IPS-15b (cell line): Measurements from ENCODE around the gene AMBRA1.

Source experiments
- H3K27me3 ChIP-seq: one replicate; pipeline ENCODE4 v1.6.1; 2013; ENCODE audit warnings: low read length; ENCODE audit not compliant: control insufficient read depth, insufficient read depth
- H3K36me3 ChIP-seq: one replicate; pipeline ENCODE4 v1.6.1; 2013; ENCODE audit warnings: low read length; ENCODE audit not compliant: control insufficient read depth, insufficient read depth
- H3K4me1 ChIP-seq: one replicate; pipeline ENCODE4 v1.6.1; 2013; ENCODE audit warnings: mild to moderate bottlenecking, low read length; ENCODE audit not compliant: control insufficient read depth, insufficient read depth
- H3K4me3 ChIP-seq: one replicate; pipeline ENCODE4 v1.5.1; 2013; ENCODE audit warnings: low read depth, low read length
- H3K9ac ChIP-seq: one replicate; pipeline ENCODE4 v1.6.1; 2013; ENCODE audit warnings: low read depth, mild to moderate bottlenecking, low read length
- H3K9me3 ChIP-seq: one replicate; pipeline ENCODE4 v1.6.1; 2013; ENCODE audit warnings: mild to moderate bottlenecking, low read length; ENCODE audit not compliant: control insufficient read depth, insufficient read depth

Gene AMBRA1

GRCh38 chr11:46367244-46367915 lies 226.4 kb downstream of the AMBRA1 start:
- H3K4me3 ChIP-seq: no peak overlapping the region
- no peaks in the 10 kb centered on the region for H3K9me3 ChIP-seq
- peaks cover 5% of the 10 kb centered on the region for H3K4me1 ChIP-seq
- no peak overlapping the region for H3K9ac ChIP-seq
- H3K36me3 ChIP-seq: peaks cover 41% of the 10 kb centered on the region
- no peaks in the 10 kb centered on the region for H3K27me3 ChIP-seq

DNA sequence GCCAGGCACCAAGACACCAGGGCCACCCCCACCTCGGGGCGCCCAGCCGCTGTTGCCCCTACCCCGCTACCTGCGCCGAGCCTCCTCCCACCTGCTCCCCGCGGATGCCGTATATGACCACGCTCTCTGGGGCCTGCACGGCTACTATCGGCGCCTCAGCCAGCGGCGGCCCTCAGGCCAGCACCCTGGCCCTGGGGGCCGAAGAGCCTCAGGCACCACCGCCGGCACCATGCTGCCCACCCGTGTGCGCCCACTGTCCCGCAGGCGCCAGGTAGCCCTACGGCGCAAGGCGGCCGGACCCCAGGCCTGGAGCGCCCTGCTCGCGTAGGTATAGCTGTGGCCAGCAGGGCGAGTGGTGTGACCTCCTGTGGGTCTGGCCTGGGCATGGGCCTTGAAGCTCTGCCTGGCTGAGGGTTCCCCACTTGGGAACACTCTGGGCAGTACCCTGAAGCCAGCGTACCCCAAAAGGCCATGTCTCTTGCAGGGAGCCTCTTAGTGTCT lies 227.1 kb downstream of the AMBRA1 start:
- Histone ChIP-seq H3K4me1 (peaks cover 5% of the 10 kb centered on the region), H3K9ac (no peak overlapping the region)

GRCh38 chr11:46366260-46366659 lies 227.6 kb downstream of the AMBRA1 start:
- Histone ChIP-seq H3K9ac (no peak overlapping the region), H3K9me3 (no peaks in the 10 kb centered on the region), H3K27me3 (no peaks in the 10 kb centered on the region), H3K36me3 (peaks cover 35% of the 10 kb centered on the region), H3K4me3 (no peak overlapping the region), H3K4me1 (peaks cover 7% of the 10 kb centered on the region)

More for the DNA sequence above, 227.1 kb downstream of the AMBRA1 start:
- H3K36me3 ChIP-seq: peaks cover 39% of the 10 kb centered on the region
- no peaks in the 10 kb centered on the region for H3K9me3 ChIP-seq
- H3K27me3 ChIP-seq: no peaks in the 10 kb centered on the region
- H3K4me3 ChIP-seq: no peak overlapping the region

- Histone ChIP-seq H3K9me3 (no peaks in the 10 kb centered on the region), H3K4me3 (no peak overlapping the region), H3K27me3 (no peaks in the 10 kb centered on the region), H3K9ac (no peak overlapping the region), H3K36me3 (peaks cover 24% of the 10 kb centered on the region), H3K4me1 (peaks cover 7% of the 10 kb centered on the region)
Measured at GRCh38 chr11:46364791-46365190, 229.0 kb downstream of the AMBRA1 start.

DNA sequence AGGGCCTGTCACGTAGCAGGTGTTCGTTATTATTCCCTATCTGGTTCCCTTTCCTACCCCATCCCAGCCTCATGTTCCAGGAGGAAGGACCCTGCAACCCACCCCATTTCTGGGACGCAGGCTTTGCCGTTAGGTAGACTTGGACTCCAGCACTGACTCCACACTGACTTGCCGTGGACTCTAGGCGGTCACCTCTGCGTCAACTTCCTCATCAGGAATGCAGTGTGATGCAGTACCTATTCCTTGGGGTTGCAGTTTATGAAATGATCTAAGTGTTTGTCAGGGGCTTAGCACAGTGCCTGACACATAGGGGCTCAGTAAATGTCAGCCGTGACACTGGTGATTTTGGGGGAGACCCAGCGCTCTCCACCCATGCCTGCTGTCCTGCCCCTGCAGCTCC lies 229.8 kb downstream of the AMBRA1 start:
- H3K36me3 ChIP-seq: peaks cover 19% of the 10 kb centered on the region
- H3K9me3 ChIP-seq: no peaks in the 10 kb centered on the region
- peaks cover 5% of the 10 kb centered on the region for H3K4me1 ChIP-seq
- no peaks in the 10 kb centered on the region for H3K27me3 ChIP-seq
- H3K9ac ChIP-seq: no peak overlapping the region
- H3K4me3 ChIP-seq: no peak overlapping the region

DNA sequence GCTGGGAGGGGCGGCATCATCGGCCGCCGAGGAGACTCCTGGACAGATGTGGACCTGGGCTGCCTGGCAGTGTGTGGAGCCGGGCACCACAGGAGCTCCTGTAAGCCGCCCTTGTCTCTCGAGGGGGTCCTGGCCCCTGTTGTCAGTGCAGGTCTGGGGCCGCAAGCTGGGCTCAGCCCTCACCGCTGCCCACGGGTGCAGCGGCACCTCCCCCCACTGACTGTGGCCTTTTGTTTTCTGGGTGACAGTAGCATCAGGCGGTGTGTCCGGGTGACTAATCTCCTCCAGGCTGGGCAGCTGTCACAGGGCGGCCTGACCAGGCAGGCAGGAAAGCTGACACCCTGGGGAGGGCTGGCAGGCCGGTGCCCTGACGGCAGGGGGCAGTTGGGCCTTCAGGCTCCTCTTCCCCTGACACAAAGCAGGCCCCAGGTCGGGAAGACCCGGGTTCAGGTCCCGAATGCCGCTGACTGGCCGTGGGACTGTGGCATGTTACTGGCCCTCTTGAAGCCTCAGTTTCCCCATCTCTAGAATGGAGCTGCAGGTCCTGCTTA lies 230.3 kb downstream of the AMBRA1 start:
- peaks cover 5% of the 10 kb centered on the region for H3K4me1 ChIP-seq
- no peak overlapping the region for H3K9ac ChIP-seq
- H3K4me3 ChIP-seq: no peak overlapping the region

GRCh38 chr11:46363031-46363407 lies 230.8 kb downstream of the AMBRA1 start:
- no peaks in the 10 kb centered on the region for H3K27me3 ChIP-seq
- H3K36me3 ChIP-seq: peaks cover 10% of the 10 kb centered on the region
- H3K9ac ChIP-seq: no peak overlapping the region
- H3K4me3 ChIP-seq: no peak overlapping the region
- H3K9me3 ChIP-seq: no peaks in the 10 kb centered on the region
- peaks cover 5% of the 10 kb centered on the region for H3K4me1 ChIP-seq

More for the DNA sequence above, 230.3 kb downstream of the AMBRA1 start:
- no peaks in the 10 kb centered on the region for H3K27me3 ChIP-seq
- H3K36me3 ChIP-seq: peaks cover 15% of the 10 kb centered on the region
- no peaks in the 10 kb centered on the region for H3K9me3 ChIP-seq

- H3K27me3 ChIP-seq: no peaks in the 10 kb centered on the region
- peaks cover 6% of the 10 kb centered on the region for H3K36me3 ChIP-seq
- no peak overlapping the region for H3K4me3 ChIP-seq
- H3K9ac ChIP-seq: peak overlapping the region; percentile 1
- no peaks in the 10 kb centered on the region for H3K9me3 ChIP-seq
- H3K4me1 ChIP-seq: peaks cover 5% of the 10 kb centered on the region
Measured at GRCh38 chr11:46362156-46363030, 231.4 kb downstream of the AMBRA1 start.

GRCh38 chr11:46361283-46362155 lies 232.3 kb downstream of the AMBRA1 start:
- Histone ChIP-seq H3K9ac (peak overlapping the region; percentile 37), H3K9me3 (no peaks in the 10 kb centered on the region), H3K36me3 (peaks cover 6% of the 10 kb centered on the region), H3K4me1 (peaks cover 5% of the 10 kb centered on the region), H3K4me3 (no peak overlapping the region), H3K27me3 (no peaks in the 10 kb centered on the region)

DNA sequence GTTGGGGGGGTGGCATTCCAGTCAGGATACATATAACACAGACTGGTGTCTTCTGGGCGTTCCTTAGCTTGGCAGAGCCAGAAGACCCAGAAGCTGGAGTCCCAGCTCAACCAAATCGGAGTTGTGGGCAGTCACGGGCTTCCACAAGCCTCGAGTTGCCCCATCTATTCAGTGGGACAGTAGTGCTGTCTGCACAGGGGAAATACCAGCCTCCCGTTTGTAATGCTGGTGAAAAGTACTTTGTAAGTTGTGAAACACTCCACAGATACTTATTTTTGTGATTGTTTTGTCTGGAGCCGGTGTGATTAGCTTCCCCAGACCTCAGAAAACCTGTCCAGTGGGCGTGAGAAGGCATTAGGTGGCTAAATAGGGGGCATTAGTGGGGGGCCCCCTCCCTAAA lies 232.9 kb downstream of the AMBRA1 start:
- Histone ChIP-seq H3K9ac (peak overlapping the region; percentile 37), H3K9me3 (no peaks in the 10 kb centered on the region), H3K4me1 (peaks cover 6% of the 10 kb centered on the region), H3K4me3 (no peak overlapping the region), H3K27me3 (no peaks in the 10 kb centered on the region), H3K36me3 (peaks cover 6% of the 10 kb centered on the region)

DNA sequence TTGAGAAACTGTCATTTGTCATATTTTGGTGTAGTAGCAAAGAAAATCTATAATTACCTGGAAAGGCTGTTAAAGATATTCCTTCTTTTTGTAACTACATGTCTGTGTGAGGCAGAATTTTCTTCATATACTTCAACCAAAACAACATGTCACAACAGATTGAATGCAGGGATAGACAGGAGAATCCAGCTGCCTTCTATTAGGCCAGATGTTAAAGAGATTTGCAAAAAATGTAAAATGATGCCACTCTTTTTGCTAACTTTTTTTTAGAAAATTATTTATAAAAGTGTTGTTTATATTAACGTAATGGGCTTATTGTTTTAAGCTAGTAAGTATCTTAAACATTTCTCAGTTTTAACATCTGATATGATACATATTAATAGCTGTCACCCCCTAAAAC lies 233.9 kb downstream of the AMBRA1 start:
- peaks cover 6% of the 10 kb centered on the region for H3K36me3 ChIP-seq
- no peak overlapping the region for H3K4me3 ChIP-seq
- H3K9ac ChIP-seq: no peak overlapping the region
- H3K27me3 ChIP-seq: no peaks in the 10 kb centered on the region
- H3K9me3 ChIP-seq: no peaks in the 10 kb centered on the region
- H3K4me1 ChIP-seq: peaks cover 6% of the 10 kb centered on the region
